CD14-positive monocyte (primary cell): Measurements from ENCODE around the gene TNPO1. TPM values are rescaled to one million over a fixed set of nuclear protein-coding genes. Genes with fewer than 3 reads are reported as not detected.

Experiments used
- DNase-seq, 3 donors: peaks; one replicate each; pipeline ENCODE4 v3.0.0-alpha.2; 2011 to 2022
- H2AFZ ChIP-seq: 2 replicates; pipeline ENCODE4 v1.6.0; 2012; ENCODE audit warnings: mild to moderate bottlenecking, low read depth, low read length, inconsistent platforms; ENCODE audit not compliant: insufficient read depth, poor library complexity, severe bottlenecking
- H3K27ac ChIP-seq, 2 donors: 1 replicate in 1 of 2; 2 replicates in 1 of 2; pipeline ENCODE4 v1.5.1; 2012 to 2013; ENCODE audit warnings: low read length in 2 of 2, control low read depth in 1 of 2, inconsistent platforms in 1 of 2, low read depth in 1 of 2, mild to moderate bottlenecking in 1 of 2
- H3K27me3 ChIP-seq, 2 donors: one replicate each; pipeline versions ENCODE4 v1.6.0 to v1.6.1; 2011 to 2013; ENCODE audit warnings: low read length in 2 of 2; ENCODE audit not compliant: control insufficient read depth in 2 of 2, insufficient read depth in 2 of 2
- H3K36me3 ChIP-seq, 2 donors: replicated peaks in 1 of 2; 1 replicate in 1 of 2; 2 replicates in 1 of 2; pipeline versions ENCODE4 v1.5.1 to v1.6.1; 2012 to 2013; ENCODE audit warnings: low read length in 2 of 2, control low read depth in 1 of 2, inconsistent platforms in 1 of 2, mild to moderate bottlenecking in 1 of 2; ENCODE audit not compliant: insufficient read depth in 2 of 2, control insufficient read depth in 1 of 2
- H3K4me1 ChIP-seq, 2 donors: 1 replicate in 1 of 2; 2 replicates in 1 of 2; pipeline versions ENCODE4 v1.5.1 to v1.6.1; 2012 to 2013; ENCODE audit warnings: low read length in 2 of 2, control low read depth in 1 of 2, inconsistent platforms in 1 of 2, mild to moderate bottlenecking in 1 of 2, moderate library complexity in 1 of 2; ENCODE audit not compliant: insufficient read depth in 2 of 2, control insufficient read depth in 1 of 2
- H3K4me2 ChIP-seq: replicated peaks from 2 replicates; pipeline ENCODE3; 2012; ENCODE audit warnings: low read length, moderate library complexity, mild to moderate bottlenecking; ENCODE audit not compliant: poor library complexity, severe bottlenecking; ENCODE audit errors: extremely low read depth
- H3K4me3 ChIP-seq, 3 experiments: fragments of 200-600 bp in 1 of 3; sonication (generic) in 1 of 3; replicated peaks in 1 of 3; 1 replicate in 2 of 3; 2 replicates in 1 of 3; pipeline ENCODE4 v1.5.1; 2011 to 2013; ENCODE audit warnings: low read length in 3 of 3, mild to moderate bottlenecking in 3 of 3, control low read depth in 2 of 3, low read depth in 2 of 3, inconsistent platforms in 1 of 3, moderate library complexity in 1 of 3
- H3K79me2 ChIP-seq: 2 replicates; pipeline ENCODE4 v1.6.0; 2012; ENCODE audit warnings: mild to moderate bottlenecking, control low read depth, inconsistent platforms, low read length, moderate library complexity; ENCODE audit not compliant: insufficient read depth
- H3K9ac ChIP-seq: 2 replicates; pipeline ENCODE4 v1.6.0; 2017; ENCODE audit warnings: low read length, mild to moderate bottlenecking; ENCODE audit not compliant: insufficient read depth, poor library complexity, severe bottlenecking
- H3K9me3 ChIP-seq, 2 donors: replicated peaks in 1 of 2; 1 replicate in 1 of 2; 2 replicates in 1 of 2; pipeline versions ENCODE4 v1.5.1 to v1.6.1; 2012 to 2013; ENCODE audit warnings: low read length in 2 of 2, control low read depth in 1 of 2; ENCODE audit not compliant: control insufficient read depth in 1 of 2, insufficient read depth in 1 of 2
- H4K20me1 ChIP-seq: 2 replicates; pipeline ENCODE4 v1.6.0; 2012; ENCODE audit warnings: mild to moderate bottlenecking, low read length, control low read depth, moderate library complexity; ENCODE audit not compliant: insufficient read depth
- H3K27ac Mint-ChIP-seq, 7 donors: one replicate each; pipeline ENCODE4 v1.8.0; 2020; ENCODE audit warnings: mild to moderate bottlenecking in 7 of 7, mixed read lengths in 7 of 7, moderate library complexity in 6 of 7, inconsistent platforms in 2 of 7
- H3K27me3 Mint-ChIP-seq, 3 donors: one replicate each; pipeline ENCODE4 v1.8.0; 2021 to 2022; ENCODE audit warnings: low read depth in 3 of 3, mild to moderate bottlenecking in 3 of 3, mixed read lengths in 3 of 3, moderate library complexity in 3 of 3, inconsistent platforms in 1 of 3
- H3K36me3 Mint-ChIP-seq, 2 donors: one replicate each; pipeline ENCODE4 v1.8.0; 2020; ENCODE audit warnings: mixed read lengths in 2 of 2, inconsistent platforms in 1 of 2, mild to moderate bottlenecking in 1 of 2
- H3K4me1 Mint-ChIP-seq: one replicate; pipeline ENCODE4 v1.8.0; 2020; ENCODE audit warnings: mild to moderate bottlenecking, mixed read lengths
- H3K4me3 Mint-ChIP-seq, 2 donors: one replicate each; pipeline ENCODE4 v1.8.0; 2020; ENCODE audit warnings: mild to moderate bottlenecking in 2 of 2, mixed read lengths in 2 of 2, moderate library complexity in 1 of 2
- H3K9me3 Mint-ChIP-seq, 7 donors: one replicate each; pipeline ENCODE4 v1.8.0; 2020 to 2022; ENCODE audit warnings: mixed read lengths in 7 of 7, mild to moderate bottlenecking in 6 of 7, moderate library complexity in 6 of 7, inconsistent platforms in 2 of 7
- CTCF ChIP-seq: fragments of 200-600 bp; IDR thresholded peaks from one replicate; pipeline ENCODE4 v1.8.0; 2022; ENCODE audit warnings: antibody characterized with exemption, mild to moderate bottlenecking
- WGBS: methylation state at CpG from one replicate; pipeline ENCODE4 v1.1.5; 2013; ENCODE audit warnings: missing lambda C conversion rate; ENCODE audit not compliant: insufficient coverage; 5-methylcytosine and 5-hydroxymethylcytosine counted together
- intact Hi-C, 2 donors: fragments of 100-400 bp; cut with micrococcal nuclease; formaldehyde crosslinking; loops; one replicate each; pipeline versions ENCODE4 v1.15.0 to v1.15.1; 2023
- polyA plus RNA-seq, 3 donors: library from polyadenylated mRNA; depleted of rRNA in 1 of 3; unstranded in 2 of 3; stranded (reverse) in 1 of 3; fragments of 300-500 nt in 2 of 3; fragments of >200 nt in 1 of 3; fragmentation: Illumina TruSeq in 2 of 3; gene quantifications; 1 replicate in 2 of 3; 2 replicates in 1 of 3; pipeline ENCODE4 v1.2.3, GENCODE V29; 2012 to 2021

Gene TNPO1
- polyA plus RNA-seq, 3 donors = 9.3 to 28.1 (median 26.3) TPM

DNA sequence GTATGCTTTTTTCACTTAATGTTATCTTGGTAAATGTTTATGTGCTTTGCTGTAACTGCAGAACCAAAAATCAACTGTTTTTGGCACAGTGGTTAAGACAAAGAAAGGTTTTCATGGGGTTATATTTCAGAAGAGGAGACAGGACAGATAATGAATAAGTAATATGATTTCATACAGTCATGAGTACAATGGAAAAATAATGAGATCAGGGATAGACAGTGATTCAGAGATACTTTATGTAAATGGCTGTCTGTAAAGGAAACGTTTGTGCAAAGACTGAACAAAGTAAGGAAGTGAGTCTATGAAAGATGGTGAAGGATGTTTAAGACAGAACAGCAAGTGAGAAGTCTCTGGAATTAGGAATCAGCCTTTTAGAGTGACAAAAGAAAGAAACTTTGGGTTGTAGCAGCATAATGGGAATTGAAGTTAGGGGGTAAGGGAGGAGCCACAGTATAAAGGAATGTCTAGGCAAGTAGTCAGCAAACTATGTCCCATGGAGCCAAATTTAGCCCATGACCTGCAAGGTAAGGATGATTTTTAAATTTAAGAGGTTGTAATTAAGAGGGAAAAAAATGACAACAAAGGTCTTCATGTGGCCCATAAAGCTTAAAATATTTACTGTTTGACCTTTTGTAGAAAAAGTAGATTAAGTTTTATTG is 55.0 kb downstream of the TNPO1 start:
- Histone ChIP-seq H3K9ac (no peak overlapping the region), H3K27ac (peak overlapping the region in 1 of 2 donors; percentile 21), H3K27me3 (no peaks in the 10 kb centered on the region), H3K4me3 (no peak overlapping the region), H4K20me1 (peaks cover 44% of the 10 kb centered on the region), H3K4me2 (no peak overlapping the region), H2AFZ (no peak overlapping the region), H3K79me2 (peaks cover 13% of the 10 kb centered on the region), H3K36me3 (peaks cover 76 to 99% of the 10 kb centered on the region in 2 donors), H3K9me3 (no peaks in the 10 kb centered on the region), H3K4me1 (peaks cover 0 to 2% of the 10 kb centered on the region in 2 donors)
- DNase-seq = no peak
- peak overlapping the region in 3 of 7 donors; percentile 37 to 56 (median 47) for H3K27ac Mint-ChIP-seq
- H3K4me1 Mint-ChIP-seq = no peaks in the 10 kb centered on the region
- H3K9me3 Mint-ChIP-seq = no peaks in the 10 kb centered on the region
- H3K36me3 Mint-ChIP-seq = peaks cover 56 to 82% of the 10 kb centered on the region in 2 donors
- H3K4me3 Mint-ChIP-seq = no peak overlapping the region
- WGBS = 71% methylated on average over 1 of the region's 1 CpG
- H3K27me3 Mint-ChIP-seq = no peaks in the 10 kb centered on the region
- TF ChIP-seq CTCF = no peak
- intact Hi-C loops = no loop called here

GRCh38 chr5:72878854-72879253 is 62.4 kb downstream of the TNPO1 start:
- WGBS = 92% methylated on average over 2 of the region's 4 CpGs
- peak overlapping the region in 1 of 7 donors; percentile 57 for H3K27ac Mint-ChIP-seq
- intact Hi-C loops = no loop called here

More at GRCh38 chr5:72878854-72879253, 62.4 kb downstream of the TNPO1 start:
- Histone ChIP-seq H3K4me2 (no peak overlapping the region), H4K20me1 (peaks cover 30% of the 10 kb centered on the region), H2AFZ (no peak overlapping the region), H3K36me3 (peaks cover 76 to 100% of the 10 kb centered on the region in 2 donors), H3K27me3 (no peaks in the 10 kb centered on the region), H3K4me3 (no peak overlapping the region), H3K27ac (no peak overlapping the region), H3K9ac (no peak overlapping the region), H3K9me3 (no peaks in the 10 kb centered on the region), H3K79me2 (peaks cover 11% of the 10 kb centered on the region), H3K4me1 (peaks cover 0 to 2% of the 10 kb centered on the region in 2 donors)
- no peaks in the 10 kb centered on the region for H3K9me3 Mint-ChIP-seq
- DNase-seq = no peak
- H3K27me3 Mint-ChIP-seq = no peaks in the 10 kb centered on the region
- H3K4me3 Mint-ChIP-seq = no peak overlapping the region
- no peak for TF ChIP-seq CTCF
- H3K36me3 Mint-ChIP-seq = peaks cover 67 to 84% of the 10 kb centered on the region in 2 donors
- H3K4me1 Mint-ChIP-seq = no peaks in the 10 kb centered on the region
